Measurements from ENCODE around the gene NUDT13. TPM values are rescaled to one million over a fixed set of nuclear protein-coding genes. Genes with fewer than 3 reads are reported as not detected.

The NUDT13 gene

Small RNA genes lying within 50 kb of the gene (small RNA-seq; reads per million reads assigned to genes)
- gene RF00019 (ENCODE audit: insufficient read depth) (not detected), gene SNORA11F (ENCODE audit: insufficient read depth) (1.1 reads per million)
